ENCODE data around the gene SYNGR3.
A peak's percentile ranks its signal among the peaks of the same experiment; 100 is the strongest.

The SYNGR3 gene

DNA sequence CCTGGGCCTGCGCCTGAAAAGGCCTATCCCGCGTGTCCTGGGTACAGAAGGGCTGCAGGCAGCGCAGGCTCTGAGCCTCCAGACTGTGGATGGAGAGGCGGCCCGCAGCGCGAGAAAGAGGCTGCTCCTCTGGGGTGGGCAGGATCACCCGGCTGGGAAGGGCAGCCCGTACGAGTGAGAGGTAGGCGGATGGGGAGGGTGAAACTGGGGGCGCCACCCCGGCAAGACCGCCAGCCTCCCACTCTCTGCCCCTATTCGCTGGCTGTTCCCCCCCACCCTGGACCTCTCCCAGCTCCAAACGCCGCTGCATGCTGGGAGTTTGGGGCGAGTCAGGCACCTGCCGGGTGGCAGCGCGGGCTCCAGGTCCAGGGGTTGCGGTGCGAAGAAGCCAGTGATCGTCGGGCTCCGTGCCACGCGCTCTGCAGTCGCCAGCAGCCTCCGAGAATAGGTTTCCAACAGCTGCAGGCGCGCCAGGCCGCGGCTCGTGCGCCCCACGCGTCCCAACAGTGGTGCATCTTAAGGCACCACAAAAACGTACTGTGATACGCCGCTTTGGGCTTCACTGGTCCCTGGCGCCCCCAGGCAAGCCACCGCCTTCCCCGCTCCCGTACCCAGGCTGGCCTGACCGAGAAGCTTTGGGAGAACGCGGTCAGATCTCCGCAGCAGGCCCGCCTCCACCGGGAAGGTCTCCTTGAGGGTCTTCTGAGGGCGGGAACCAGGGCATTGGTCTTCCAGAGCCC is 9.6 kb upstream of the SYNGR3 start:
- in situ Hi-C loops (cut with HindIII; ENCODE audit: low sequenced_read_pairs), result loop anchor here (5.0 kb wide), 1 partner anchor 57 kb away; no protein-coding TSS in a partner anchor
- DNase-seq (ENCODE audit: low read depth), result no peak
- no peak for TF ChIP-seq CTCF (IDR thresholded peaks at IDR 0.05; ENCODE audit: low read depth, low read length, missing control alignments)
- no peak overlapping the region for H3K4me3 ChIP-seq (ENCODE audit: low read depth, low read length)

DNA sequence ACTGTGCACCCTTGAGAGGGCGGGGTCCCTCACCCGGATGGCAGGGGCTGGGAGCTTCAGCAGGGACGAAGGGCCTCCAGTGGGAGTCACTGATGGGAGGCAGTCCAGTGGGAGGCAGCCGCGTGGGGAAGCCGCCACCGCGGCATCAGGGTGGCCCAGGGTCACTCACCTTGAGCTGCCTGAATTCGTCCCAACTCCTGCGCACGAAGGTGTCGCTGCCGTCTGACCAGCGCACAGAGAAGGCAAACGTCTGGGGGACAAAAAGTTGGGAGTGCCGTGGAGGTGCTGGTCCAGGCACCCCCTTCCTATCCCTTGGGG is 9.0 kb upstream of the SYNGR3 start:
- in situ Hi-C loops (cut with HindIII; ENCODE audit: low sequenced_read_pairs), result loop anchor here (5.0 kb wide), 1 partner anchor 57 kb away; no protein-coding TSS in a partner anchor
- no peak for TF ChIP-seq CTCF (IDR thresholded peaks at IDR 0.05; ENCODE audit: low read depth, low read length, missing control alignments)
- DNase-seq (ENCODE audit: low read depth), result no peak
- no peak overlapping the region for H3K4me3 ChIP-seq (ENCODE audit: low read depth, low read length)

DNA sequence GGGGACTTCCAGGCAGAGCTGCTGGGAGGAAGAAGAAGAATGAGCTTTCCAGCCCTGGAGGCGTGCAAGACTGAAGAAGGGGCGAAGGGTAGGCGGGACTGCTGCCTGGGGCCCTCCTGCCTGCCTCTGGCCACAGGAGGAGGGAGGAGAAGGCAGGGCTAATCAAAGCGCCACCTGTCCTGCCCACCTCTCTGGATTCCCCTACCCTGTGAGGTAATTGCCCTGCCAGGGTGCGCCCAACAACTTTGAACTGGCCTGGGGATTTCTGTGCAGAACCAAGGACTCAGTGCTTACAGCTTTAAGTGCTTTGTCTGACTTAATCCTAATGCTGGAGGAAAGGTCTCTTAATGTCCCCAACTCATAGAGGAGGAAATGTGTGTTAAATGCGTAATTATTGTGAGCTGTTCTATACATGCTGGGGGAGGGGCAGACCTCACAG is 8.4 kb upstream of the SYNGR3 start, which contains the start of gene NOXO1:
Gene NOXO1 (minus strand): TSS at position 72 of the 439 bp plus-strand sequence. CDS start 290 bp downstream, outside the sequence.
- H3K4me3 ChIP-seq (ENCODE audit: low read depth, low read length), result no peak within 1 kb of the TSS
- no peak for TF ChIP-seq CTCF (IDR thresholded peaks at IDR 0.05; ENCODE audit: low read depth, low read length, missing control alignments)
- DNase-seq (ENCODE audit: low read depth), result no peak
- in situ Hi-C loops (cut with HindIII; ENCODE audit: low sequenced_read_pairs), result loop anchor here (5.0 kb wide), 1 partner anchor 56 kb away; no protein-coding TSS in a partner anchor

- no peak for TF ChIP-seq CTCF (IDR thresholded peaks at IDR 0.05; ENCODE audit: low read depth, low read length, missing control alignments)
- in situ Hi-C loops (cut with HindIII; ENCODE audit: low sequenced_read_pairs), result loop anchor here (5.0 kb wide), 1 partner anchor 55 kb away; no protein-coding TSS in a partner anchor
- no peak for DNase-seq (ENCODE audit: low read depth)
- H3K4me3 ChIP-seq (ENCODE audit: low read depth, low read length), result no peak overlapping the region
These were observed 7.7 kb upstream of the SYNGR3 start for GRCh38 chr16:1982013-1982433.

DNA sequence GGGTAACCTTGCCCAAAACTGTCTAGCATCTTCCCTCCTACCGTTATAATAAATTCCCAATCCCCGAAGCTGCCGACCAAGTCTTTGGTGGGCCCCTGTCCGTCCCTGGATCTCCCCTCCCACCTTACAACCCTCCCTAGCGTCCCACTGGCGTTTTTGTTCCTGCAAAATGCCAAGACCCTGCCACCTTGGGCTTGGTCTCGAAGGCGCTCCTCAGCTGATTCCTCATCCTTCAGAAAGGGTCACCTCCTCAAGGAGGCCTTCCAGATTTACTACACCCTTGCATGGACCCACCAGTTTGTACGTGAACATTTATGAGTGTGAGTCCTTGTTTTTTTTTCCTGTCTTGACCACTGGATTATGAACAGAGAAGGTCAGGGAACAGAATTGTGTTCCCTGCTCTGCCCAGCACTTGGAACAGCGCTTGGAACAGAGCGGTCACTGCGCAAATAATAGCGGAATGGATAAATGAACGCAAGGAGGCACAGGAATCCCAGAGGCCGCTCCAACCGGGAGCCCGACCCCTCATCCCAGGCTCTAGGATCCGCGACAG is 6.7 kb upstream of the SYNGR3 start:
- no peak for TF ChIP-seq CTCF (IDR thresholded peaks at IDR 0.05; ENCODE audit: low read depth, low read length, missing control alignments)
- peak overlapping the region; percentile 63 for H3K4me3 ChIP-seq (ENCODE audit: low read depth, low read length)
- DNase-seq (ENCODE audit: low read depth), result no peak
- in situ Hi-C loops (cut with HindIII; ENCODE audit: low sequenced_read_pairs), result loop anchor here (5.0 kb wide), 1 partner anchor 54 kb away; no protein-coding TSS in a partner anchor

- peak; percentile 74 for DNase-seq (ENCODE audit: low read depth)
- in situ Hi-C loops (cut with HindIII; ENCODE audit: low sequenced_read_pairs), result loop anchor here (5.0 kb wide), 1 partner anchor 54 kb away; no protein-coding TSS in a partner anchor
- peak; percentile 41 for TF ChIP-seq CTCF (IDR thresholded peaks at IDR 0.05; ENCODE audit: low read depth, low read length, missing control alignments)
- H3K4me3 ChIP-seq (ENCODE audit: low read depth, low read length), result peak within 1 kb of the TSS; percentile 63
These were observed 6.0 kb upstream of the SYNGR3 start, which contains the start of gene GFER for GRCh38 chr16:1983544-1984346. GFER (plus strand) TSS chr16:1984193; CDS start chr16:1984219, 26 bp downstream.
